Measurements from ENCODE around the gene FAM90A26. TPM values are rescaled to one million over a fixed set of nuclear protein-coding genes. Genes with fewer than 3 reads are reported as not detected.
"Not testable (repeated sequence)": the region's sequence is repeated elsewhere in the genome, so short reads cannot be mapped to it uniquely, and the experiment has no call there.

Gene FAM90A26, protein sequence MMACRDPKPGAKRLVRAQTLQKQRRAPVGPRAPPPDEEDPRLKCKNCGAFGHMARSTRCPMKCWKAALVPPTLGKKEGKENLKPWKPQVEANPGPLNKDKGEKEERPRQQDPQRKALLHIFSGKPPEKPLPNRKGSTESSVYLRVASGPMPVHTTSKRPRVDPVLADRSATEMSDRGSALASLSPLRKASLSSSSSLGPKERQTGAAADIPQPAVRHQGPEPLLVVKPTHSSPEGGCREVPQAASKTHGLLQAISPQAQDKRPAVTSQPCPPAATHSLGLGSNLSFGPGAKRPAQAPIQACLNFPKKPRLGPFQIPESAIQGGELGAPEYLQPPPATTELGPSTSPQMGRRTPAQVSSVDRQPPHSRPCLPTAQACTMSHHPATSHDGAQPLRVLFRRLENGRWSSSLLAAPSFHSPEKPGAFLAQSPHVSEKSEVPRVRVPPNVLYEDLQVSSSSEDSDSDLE
- polyA plus RNA-seq: not detected
- long read RNA-seq, donor 1: 0 reads
- long read RNA-seq, donor 2: 0 reads
- long read RNA-seq, donor 3: 0 reads
- long read RNA-seq, donor 4: 0 reads
- long read RNA-seq, donor 5: 0 reads
- long read RNA-seq, donor 6: 0 reads
- long read RNA-seq, donor 7: 0 reads
- long read RNA-seq, donor 8: 0 reads
- long read RNA-seq, donor 9: 0 reads
- long read RNA-seq, donor 10: 0 reads
- long read RNA-seq, donor 11: 0 reads

DNA sequence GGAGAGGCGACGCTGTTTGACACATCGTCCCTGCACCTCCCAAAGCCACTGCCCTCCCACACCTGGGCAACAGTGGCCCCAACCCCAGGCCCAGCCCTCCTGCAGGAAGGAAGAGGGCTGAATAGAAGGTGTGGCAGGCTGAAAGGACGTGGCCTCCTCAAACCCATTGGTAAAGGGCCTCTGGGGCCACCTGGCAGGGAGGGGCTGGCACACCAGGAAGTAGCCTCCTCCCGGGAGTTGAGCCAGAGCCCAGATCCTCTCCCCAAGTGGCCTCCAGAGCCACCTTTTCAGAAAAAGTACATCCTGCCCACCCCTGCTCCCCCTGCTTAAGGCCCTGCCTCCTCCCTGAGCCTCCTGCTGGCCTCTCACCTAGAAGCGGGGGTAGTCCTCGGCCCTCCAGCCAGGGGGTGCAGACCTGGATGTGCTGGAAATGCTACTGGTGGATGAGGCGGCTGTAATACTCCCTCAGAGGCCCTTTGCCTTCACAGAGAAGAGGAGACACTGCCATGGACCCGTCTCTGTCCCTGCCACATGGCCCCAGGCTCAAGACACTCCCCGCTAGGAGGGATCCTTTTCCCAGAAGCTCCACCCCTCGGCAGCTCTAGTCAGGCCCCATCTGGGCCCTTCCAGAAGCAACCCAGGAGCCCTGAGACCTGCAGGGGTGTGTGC, at the start of gene FAM90A26:
Gene FAM90A26 (plus strand): TSS at position 619 of the 669 bp plus-strand sequence. CDS start 2,764 bp downstream, outside the sequence.
- DNase-seq; H3K9me3 ChIP-seq (ENCODE audit: control insufficient read depth, low read depth, low read length); H3K36me3 ChIP-seq (ENCODE audit: control insufficient read depth, insufficient read depth, low read length); H3K27ac ChIP-seq (ENCODE audit: low read length); H3K27me3 ChIP-seq (ENCODE audit: control insufficient read depth, insufficient read depth, low read length); H3K4me3 ChIP-seq (ENCODE audit: low read length); H3K4me1 ChIP-seq (ENCODE audit: control insufficient read depth, insufficient read depth, low read length): not testable (repeated sequence)
- no CpG with 5 or more reads among the region's 11 CpGs for WGBS (ENCODE audit: insufficient coverage, low lambda C conversion rate)

DNA sequence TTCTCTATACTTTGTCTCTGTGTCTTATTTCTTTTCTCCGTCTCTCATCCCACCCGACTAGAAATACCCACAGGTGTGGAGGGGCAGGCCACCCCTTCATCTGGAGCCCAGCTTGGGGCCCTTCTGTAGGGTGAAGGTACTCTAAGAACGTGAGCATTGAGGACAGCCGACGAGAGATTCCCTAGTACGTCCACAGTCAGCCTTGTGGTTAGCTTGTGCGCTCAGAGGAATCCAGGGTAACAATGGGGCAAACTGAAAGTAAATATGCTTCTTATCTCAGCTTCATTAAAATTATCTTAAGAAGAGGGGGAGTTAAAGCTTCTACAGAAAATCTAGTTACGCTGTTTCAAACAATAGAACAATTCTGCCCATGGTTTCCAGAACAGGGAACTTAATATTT, 47.5 kb upstream of the FAM90A26 start:
- not testable (repeated sequence) for H3K36me3 ChIP-seq (ENCODE audit: control insufficient read depth, insufficient read depth, low read length); H3K27ac ChIP-seq (ENCODE audit: low read length); H3K27me3 ChIP-seq (ENCODE audit: control insufficient read depth, insufficient read depth, low read length); H3K4me3 ChIP-seq (ENCODE audit: low read length); H3K4me1 ChIP-seq (ENCODE audit: control insufficient read depth, insufficient read depth, low read length); H3K9me3 ChIP-seq (ENCODE audit: control insufficient read depth, low read depth, low read length)
- peak in 1 of 2 donors; percentile 10 for DNase-seq
- no CpG with 5 or more reads among the region's 8 CpGs for WGBS (ENCODE audit: insufficient coverage, low lambda C conversion rate)

DNA sequence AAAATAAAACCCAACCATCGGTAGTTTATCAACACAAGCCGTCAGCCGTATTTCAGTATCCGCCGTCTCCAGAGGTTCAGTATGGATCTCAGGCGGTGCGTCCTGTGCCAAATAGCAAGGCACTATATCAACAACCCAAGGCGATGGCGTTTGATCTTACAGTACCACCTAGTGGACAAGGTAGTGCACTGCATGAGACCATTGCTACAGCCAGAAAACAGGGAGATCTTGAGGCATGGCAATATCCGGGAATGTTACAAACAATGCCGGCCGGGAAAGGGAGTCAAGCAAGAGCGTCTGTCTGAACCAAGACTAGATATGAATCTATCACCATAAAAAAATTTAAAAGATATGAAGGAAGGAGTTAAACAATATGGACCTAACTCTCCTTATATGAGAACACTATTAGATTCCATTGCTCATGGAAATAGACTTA, 46.6 kb upstream of the FAM90A26 start:
- peak in 1 of 2 donors; percentile 27 for DNase-seq
- H3K9me3 ChIP-seq (ENCODE audit: control insufficient read depth, low read depth, low read length); H3K27ac ChIP-seq (ENCODE audit: low read length); H3K4me1 ChIP-seq (ENCODE audit: control insufficient read depth, insufficient read depth, low read length); H3K4me3 ChIP-seq (ENCODE audit: low read length); H3K27me3 ChIP-seq (ENCODE audit: control insufficient read depth, insufficient read depth, low read length); H3K36me3 ChIP-seq (ENCODE audit: control insufficient read depth, insufficient read depth, low read length): not testable (repeated sequence)
- whole genome bisulfite sequencing (ENCODE audit: insufficient coverage, low lambda C conversion rate): no CpG with 5 or more reads among the region's 13 CpGs

DNA sequence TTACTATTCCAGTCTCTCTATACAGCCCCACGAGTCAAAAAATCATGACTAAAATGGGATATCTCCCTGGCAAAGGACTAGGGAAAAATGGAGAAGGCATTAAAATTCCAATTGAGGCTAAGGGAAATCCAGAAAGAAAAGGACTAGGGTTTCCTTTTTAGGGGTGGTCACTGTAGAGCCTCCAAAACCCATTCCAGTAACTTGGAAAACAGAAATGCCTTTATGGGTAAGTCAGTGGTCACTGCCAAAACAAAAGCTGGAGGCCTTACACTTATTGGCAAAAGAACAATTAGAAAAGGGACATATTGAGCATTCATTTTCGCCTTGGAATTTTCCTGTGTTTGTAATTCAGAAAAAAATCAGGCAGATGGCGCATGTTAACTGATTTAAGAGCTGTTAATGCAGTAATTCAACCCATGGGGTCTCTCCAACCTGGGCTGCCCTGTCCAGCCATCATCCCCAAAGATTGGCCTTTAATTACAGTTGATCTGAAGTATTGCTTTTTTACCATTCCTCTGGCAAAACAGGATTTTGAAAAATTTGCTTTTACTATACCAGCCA, 44.5 kb upstream of the FAM90A26 start:
- H3K36me3 ChIP-seq (ENCODE audit: control insufficient read depth, insufficient read depth, low read length); H3K4me3 ChIP-seq (ENCODE audit: low read length); H3K27ac ChIP-seq (ENCODE audit: low read length); DNase-seq; H3K27me3 ChIP-seq (ENCODE audit: control insufficient read depth, insufficient read depth, low read length); H3K9me3 ChIP-seq (ENCODE audit: control insufficient read depth, low read depth, low read length); H3K4me1 ChIP-seq (ENCODE audit: control insufficient read depth, insufficient read depth, low read length): not testable (repeated sequence)
- no CpG with 5 or more reads among the region's 3 CpGs for WGBS (ENCODE audit: insufficient coverage, low lambda C conversion rate)

DNA sequence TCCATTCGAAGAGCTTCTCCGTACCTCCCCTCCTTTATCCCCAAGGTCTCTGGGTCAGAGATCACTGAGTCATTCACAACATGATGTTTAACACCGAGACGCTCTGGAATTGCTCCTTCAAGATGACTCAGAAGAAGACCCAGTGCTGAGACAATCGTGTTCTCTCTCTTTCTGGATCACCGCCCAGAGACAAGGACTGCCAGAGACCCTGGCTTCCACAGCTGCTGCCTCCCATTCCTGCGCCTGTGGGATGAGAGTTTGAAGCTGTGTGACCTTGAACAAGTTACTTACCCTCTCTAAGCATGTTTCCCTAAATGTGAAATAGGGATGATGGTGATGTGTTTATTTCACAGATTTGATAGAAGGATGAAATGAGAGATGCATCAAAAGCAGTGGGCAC, 38.8 kb upstream of the FAM90A26 start:
- H3K4me1 ChIP-seq (ENCODE audit: control insufficient read depth, insufficient read depth, low read length); H3K4me3 ChIP-seq (ENCODE audit: low read length); H3K36me3 ChIP-seq (ENCODE audit: control insufficient read depth, insufficient read depth, low read length); H3K9me3 ChIP-seq (ENCODE audit: control insufficient read depth, low read depth, low read length); H3K27ac ChIP-seq (ENCODE audit: low read length); H3K27me3 ChIP-seq (ENCODE audit: control insufficient read depth, insufficient read depth, low read length); DNase-seq: not testable (repeated sequence)
- WGBS (ENCODE audit: insufficient coverage, low lambda C conversion rate): no CpG with 5 or more reads among the region's 7 CpGs

DNA sequence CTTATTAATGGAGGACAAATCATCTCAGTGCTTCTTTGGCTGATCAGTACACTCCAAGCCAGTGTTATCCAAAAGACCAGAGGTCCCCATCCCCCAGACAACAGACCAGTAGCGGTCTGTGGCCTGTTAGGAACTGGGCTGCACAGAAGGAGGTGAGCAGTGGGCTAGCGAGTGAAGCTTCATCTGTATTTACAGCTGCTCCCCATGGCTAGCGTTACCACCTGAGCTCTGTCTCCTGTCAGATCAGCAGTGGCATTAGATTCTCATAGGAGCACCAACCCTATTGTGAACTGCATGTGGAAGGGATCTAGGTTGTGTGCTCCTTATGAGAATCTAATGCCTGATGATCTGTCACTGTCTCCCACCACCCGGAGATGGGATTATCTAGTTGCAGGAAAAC, 37.4 kb upstream of the FAM90A26 start:
- not testable (repeated sequence) for DNase-seq; H3K4me3 ChIP-seq (ENCODE audit: low read length); H3K27ac ChIP-seq (ENCODE audit: low read length); H3K27me3 ChIP-seq (ENCODE audit: control insufficient read depth, insufficient read depth, low read length); H3K9me3 ChIP-seq (ENCODE audit: control insufficient read depth, low read depth, low read length); H3K4me1 ChIP-seq (ENCODE audit: control insufficient read depth, insufficient read depth, low read length); H3K36me3 ChIP-seq (ENCODE audit: control insufficient read depth, insufficient read depth, low read length)
- no CpG with 5 or more reads among the region's 4 CpGs for WGBS (ENCODE audit: insufficient coverage, low lambda C conversion rate)

DNA sequence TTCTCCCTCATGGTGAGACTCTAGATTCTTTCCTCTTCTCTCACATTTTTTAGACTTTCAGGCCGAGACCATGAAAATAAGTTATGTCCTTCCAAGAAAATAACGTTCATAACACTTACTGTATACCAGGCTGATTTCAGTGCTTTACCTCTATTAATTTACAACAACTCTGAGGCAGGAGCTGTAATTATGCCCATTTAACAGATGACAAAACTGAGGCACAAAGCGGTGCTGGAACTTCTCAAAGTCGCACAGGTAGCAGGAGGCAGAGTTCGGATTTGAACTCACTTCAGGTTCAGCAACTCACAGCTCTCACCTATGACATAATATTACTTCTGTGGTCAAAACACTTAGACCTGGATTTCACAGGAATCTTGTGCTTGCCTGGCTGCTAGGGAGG, 36.2 kb upstream of the FAM90A26 start:
- not testable (repeated sequence) for DNase-seq; H3K27ac ChIP-seq (ENCODE audit: low read length); H3K36me3 ChIP-seq (ENCODE audit: control insufficient read depth, insufficient read depth, low read length); H3K9me3 ChIP-seq (ENCODE audit: control insufficient read depth, low read depth, low read length); H3K27me3 ChIP-seq (ENCODE audit: control insufficient read depth, insufficient read depth, low read length); H3K4me1 ChIP-seq (ENCODE audit: control insufficient read depth, insufficient read depth, low read length); H3K4me3 ChIP-seq (ENCODE audit: low read length)
- WGBS (ENCODE audit: insufficient coverage, low lambda C conversion rate): 100% methylated on average over 1 of the region's 5 CpGs

DNA sequence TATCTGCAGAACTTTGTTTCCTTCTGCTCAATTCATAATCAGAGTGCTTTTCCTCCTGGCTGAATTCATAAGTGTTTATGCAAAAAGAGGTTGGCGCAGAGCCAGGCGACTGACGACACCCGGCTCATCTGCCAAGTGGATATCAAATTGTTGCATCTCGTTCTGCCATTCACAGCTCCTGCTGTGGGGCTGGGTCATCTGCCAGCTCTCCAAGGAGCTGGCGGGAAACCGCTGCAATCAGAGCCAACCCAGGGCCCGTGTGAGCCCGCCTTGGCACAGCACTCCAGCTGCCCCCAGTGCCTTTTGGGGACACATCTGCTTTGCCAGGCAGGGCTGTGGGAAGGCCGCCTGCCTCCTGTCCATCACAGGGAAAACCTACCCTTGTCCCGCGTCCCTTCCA, 35.7 kb upstream of the FAM90A26 start:
- not testable (repeated sequence) for H3K36me3 ChIP-seq (ENCODE audit: control insufficient read depth, insufficient read depth, low read length); H3K27ac ChIP-seq (ENCODE audit: low read length); H3K4me3 ChIP-seq (ENCODE audit: low read length); H3K9me3 ChIP-seq (ENCODE audit: control insufficient read depth, low read depth, low read length); H3K27me3 ChIP-seq (ENCODE audit: control insufficient read depth, insufficient read depth, low read length); H3K4me1 ChIP-seq (ENCODE audit: control insufficient read depth, insufficient read depth, low read length); DNase-seq
- WGBS (ENCODE audit: insufficient coverage, low lambda C conversion rate): no CpG with 5 or more reads among the region's 12 CpGs

DNA sequence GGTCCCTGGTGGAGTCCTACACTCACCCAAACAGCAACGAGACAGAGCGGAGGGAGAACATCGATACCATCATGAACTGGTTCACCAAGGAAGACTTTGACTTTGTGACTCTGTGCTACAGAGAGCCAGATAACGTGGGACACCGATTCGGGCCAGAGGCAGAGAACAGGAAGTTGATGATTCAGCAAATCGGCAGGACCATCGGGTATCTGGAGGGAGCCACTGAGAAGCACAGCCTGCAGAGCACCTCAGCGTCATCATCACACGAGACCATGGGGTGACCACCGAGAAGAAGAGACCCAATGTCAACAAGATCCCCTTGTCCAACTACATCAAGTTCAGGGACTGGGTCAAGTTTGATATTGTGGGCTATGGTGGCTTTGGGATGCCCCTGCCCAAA, 29.2 kb upstream of the FAM90A26 start:
- H3K36me3 ChIP-seq (ENCODE audit: control insufficient read depth, insufficient read depth, low read length); DNase-seq; H3K27me3 ChIP-seq (ENCODE audit: control insufficient read depth, insufficient read depth, low read length); H3K4me1 ChIP-seq (ENCODE audit: control insufficient read depth, insufficient read depth, low read length); H3K9me3 ChIP-seq (ENCODE audit: control insufficient read depth, low read depth, low read length); H3K27ac ChIP-seq (ENCODE audit: low read length); H3K4me3 ChIP-seq (ENCODE audit: low read length): not testable (repeated sequence)
- WGBS (ENCODE audit: insufficient coverage, low lambda C conversion rate): no CpG with 5 or more reads among the region's 11 CpGs

DNA sequence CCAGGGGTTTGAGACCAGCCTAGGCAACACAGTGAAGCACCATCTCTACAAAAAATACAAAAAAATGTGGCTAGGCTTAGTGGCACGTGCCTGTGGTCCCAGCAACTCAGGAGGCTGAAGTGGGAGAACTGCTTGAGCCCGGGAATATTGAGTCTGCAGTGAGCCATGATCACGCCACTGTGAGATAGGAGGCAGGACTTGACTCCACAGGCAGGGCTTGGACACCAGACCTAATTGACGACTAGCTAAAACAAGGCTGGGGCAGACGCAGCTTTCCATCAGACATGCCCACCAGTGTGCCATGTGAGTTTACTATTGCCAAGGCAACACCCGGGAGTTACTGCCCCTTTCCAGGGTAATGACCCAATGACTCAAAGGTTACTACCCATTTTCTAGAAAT, 27.4 kb upstream of the FAM90A26 start:
- not testable (repeated sequence) for H3K27me3 ChIP-seq (ENCODE audit: control insufficient read depth, insufficient read depth, low read length); H3K36me3 ChIP-seq (ENCODE audit: control insufficient read depth, insufficient read depth, low read length); DNase-seq; H3K4me3 ChIP-seq (ENCODE audit: low read length); H3K4me1 ChIP-seq (ENCODE audit: control insufficient read depth, insufficient read depth, low read length); H3K27ac ChIP-seq (ENCODE audit: low read length); H3K9me3 ChIP-seq (ENCODE audit: control insufficient read depth, low read depth, low read length)
- WGBS (ENCODE audit: insufficient coverage, low lambda C conversion rate): no CpG with 5 or more reads among the region's 6 CpGs

Measured in large intestine (tissue), 12 donors.